ENCODE results near the gene DHRS7B.

GRCh38 chr17:21169496-21169895 lies 42.7 kb downstream of the DHRS7B start:
- TF ChIP-seq, protein P1, sequence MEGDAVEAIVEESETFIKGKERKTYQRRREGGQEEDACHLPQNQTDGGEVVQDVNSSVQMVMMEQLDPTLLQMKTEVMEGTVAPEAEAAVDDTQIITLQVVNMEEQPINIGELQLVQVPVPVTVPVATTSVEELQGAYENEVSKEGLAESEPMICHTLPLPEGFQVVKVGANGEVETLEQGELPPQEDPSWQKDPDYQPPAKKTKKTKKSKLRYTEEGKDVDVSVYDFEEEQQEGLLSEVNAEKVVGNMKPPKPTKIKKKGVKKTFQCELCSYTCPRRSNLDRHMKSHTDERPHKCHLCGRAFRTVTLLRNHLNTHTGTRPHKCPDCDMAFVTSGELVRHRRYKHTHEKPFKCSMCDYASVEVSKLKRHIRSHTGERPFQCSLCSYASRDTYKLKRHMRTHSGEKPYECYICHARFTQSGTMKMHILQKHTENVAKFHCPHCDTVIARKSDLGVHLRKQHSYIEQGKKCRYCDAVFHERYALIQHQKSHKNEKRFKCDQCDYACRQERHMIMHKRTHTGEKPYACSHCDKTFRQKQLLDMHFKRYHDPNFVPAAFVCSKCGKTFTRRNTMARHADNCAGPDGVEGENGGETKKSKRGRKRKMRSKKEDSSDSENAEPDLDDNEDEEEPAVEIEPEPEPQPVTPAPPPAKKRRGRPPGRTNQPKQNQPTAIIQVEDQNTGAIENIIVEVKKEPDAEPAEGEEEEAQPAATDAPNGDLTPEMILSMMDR (IDR thresholded peaks at IDR 0.05): no peak
- no peak for TF ChIP-seq EP300 (IDR thresholded peaks at IDR 0.05)
